Hepatocyte (in vitro differentiated cells): Measurements from ENCODE around the gene MYO1A.

ENCODE experiments used
- CTCF ChIP-seq: fragments of 200-600 bp; sonication (generic); IDR thresholded peaks from 2 replicates; pipeline ENCODE4 v1.5.1; 2016; ENCODE audit warnings: antibody characterized with exemption, mild to moderate bottlenecking; ENCODE audit not compliant: poor library complexity
- EZH2phosphoT487 ChIP-seq: fragments of 200-600 bp; sonication (generic); IDR thresholded peaks from one replicate; pipeline ENCODE4 v1.6.1; 2018; ENCODE audit warnings: antibody characterized with exemption, mild to moderate bottlenecking, low read depth, moderate library complexity; ENCODE audit not compliant: unreplicated experiment, severe bottlenecking

DNA sequence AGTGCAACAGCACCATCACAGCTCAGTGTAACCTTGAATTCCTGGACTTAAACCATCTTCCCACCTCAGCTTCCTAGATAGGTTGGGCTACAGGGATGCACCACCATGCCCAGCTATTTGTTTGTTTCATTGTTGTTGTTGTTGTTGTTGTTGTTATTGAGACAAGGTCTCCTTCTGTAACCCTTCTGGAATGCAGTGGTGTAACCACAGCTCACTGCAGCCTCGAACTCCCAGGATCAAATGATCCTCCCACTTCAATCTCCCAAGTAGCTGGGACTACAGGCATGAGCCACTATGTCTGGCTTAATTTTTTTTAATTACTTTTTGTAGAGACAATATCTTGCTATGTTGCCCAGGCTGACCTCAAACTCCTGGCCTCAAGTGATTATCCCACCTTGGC, 29.9 kb upstream of the MYO1A start:
- no peak for TF ChIP-seq CTCF
- no peak for TF ChIP-seq EZH2phosphoT487
